Stomach (tissue), 4 donors: Measurements from ENCODE around the gene CGB2.

Source experiments
- CTCF ChIP-seq, 7 experiments: fragments of 450-650 bp in 4 of 7; fragments of 200-600 bp in 3 of 7; sonication (generic) in 3 of 7; IDR thresholded peaks; one replicate each; pipeline ENCODE4 v1.5.1; 2016 to 2019; ENCODE audit warnings: antibody characterized with exemption in 7 of 7, control low read depth in 2 of 7, mild to moderate bottlenecking in 1 of 7
- POLR2A ChIP-seq, 4 donors: fragments of 450-650 bp; IDR thresholded peaks; one replicate each; pipeline ENCODE4 v1.6.1; 2016; ENCODE audit warnings: antibody characterized with exemption in 4 of 4, control low read depth in 2 of 4, mild to moderate bottlenecking in 1 of 4, moderate library complexity in 1 of 4
- POLR2AphosphoS5 ChIP-seq, 3 donors: sonication (generic); formaldehyde crosslinking; IDR thresholded peaks; one replicate each; pipeline ENCODE4 v1.6.1; 2016; ENCODE audit warnings: antibody characterized with exemption in 3 of 3

GRCh38 chr19:49009828-49010227 is 21.9 kb upstream of the CGB2 start:
- TF ChIP-seq CTCF (IDR thresholded peaks at IDR 0.05): no peak
- no peak for TF ChIP-seq POLR2A (IDR thresholded peaks at IDR 0.05)
- no peak for TF ChIP-seq POLR2AphosphoS5 (IDR thresholded peaks at IDR 0.05)
